GM12878 (cell line): ENCODE results near the gene GPC6. TPM values are rescaled to one million over a fixed set of nuclear protein-coding genes. Genes with fewer than 3 reads are reported as not detected.

Source experiments
- ATAC-seq: fragments of 200-7000 bp; cut with Tn5 transposase; 3 replicates; pipeline ENCODE4 v1.9.1; 2020; ENCODE audit warnings: mild to moderate bottlenecking, moderate library complexity
- BruUV-seq: library from RNA; stranded (reverse); fragments of 400-500 nt; replicated peaks from 2 replicates; lab custom pipeline; 2021; lab: Mats Ljungman, UMichigan
- CTCF ChIA-PET: fragments of 300-600 bp; sonication (Branson Sonifier 250); formaldehyde crosslinking; extraction: SDS; loops from one replicate; lab custom pipeline; 2021; ENCODE audit warnings: inconsistent platforms; lab: Yijun Ruan, JAX
- POLR2A ChIA-PET: fragments of 350-600 bp; formaldehyde crosslinking; extraction: SDS; loops from one replicate; lab custom pipeline; 2021; ENCODE audit warnings: inconsistent platforms; lab: Charles Lee
- RAD21 ChIA-PET: fragments of 300-600 bp; sonication (Branson Sonifier 250); formaldehyde crosslinking; loops from one replicate; lab custom pipeline; 2023; ENCODE audit warnings: antibody characterized with exemption; ENCODE audit not compliant: unreplicated experiment; lab: Charles Lee
- SMC1A ChIA-PET: fragments of 300-600 bp; sonication (Branson Sonifier 250); formaldehyde crosslinking; loops from one replicate; lab custom pipeline; 2023; ENCODE audit not compliant: unreplicated experiment, uncharacterized antibody; lab: Charles Lee
- DNase-seq: peaks from one replicate; pipeline ENCODE4 v3.0.0-alpha.2; 2011; ENCODE audit warnings: low read depth, low spot score
- FAIRE-seq: peaks from 3 replicates; lab custom pipeline; 2011; peaks lifted over from hg19 to GRCh38; lab: Jason Lieb, UNC
- H2AFZ ChIP-seq: 2 replicates; pipeline ENCODE4 v1.6.0; 2011; ENCODE audit warnings: low read depth, low read length, control low read depth; ENCODE audit not compliant: control insufficient read depth
- H3K27ac ChIP-seq: 2 replicates; pipeline ENCODE4 v1.5.1; 2011; ENCODE audit warnings: control low read depth; ENCODE audit not compliant: control insufficient read depth, insufficient read depth
- H3K27me3 ChIP-seq, 2 experiments: replicated peaks in 1 of 2; 2 replicates each; pipeline versions ENCODE4 v1.6.0 to v1.6.1; 2011; ENCODE audit warnings: low read length in 1 of 2; ENCODE audit not compliant: control insufficient read depth in 2 of 2, insufficient read depth in 2 of 2
- H3K36me3 ChIP-seq, 2 experiments: 2 replicates each; pipeline ENCODE4 v1.5.1; 2011; ENCODE audit warnings: low read length in 1 of 2; ENCODE audit not compliant: control insufficient read depth in 2 of 2, insufficient read depth in 2 of 2
- H3K4me1 ChIP-seq: 2 replicates; pipeline ENCODE4 v1.6.1; 2011; ENCODE audit warnings: mild to moderate bottlenecking, low read length, moderate library complexity, mixed read lengths; ENCODE audit not compliant: control insufficient read depth, insufficient read depth
- H3K4me2 ChIP-seq: 2 replicates; pipeline ENCODE4 v1.6.0; 2011; ENCODE audit warnings: control low read depth; ENCODE audit not compliant: control insufficient read depth, insufficient read depth
- H3K4me3 ChIP-seq: fragments of 200-600 bp; sonication (generic); 2 replicates; pipeline ENCODE4 v1.5.1; 2016
- H3K79me2 ChIP-seq: 2 replicates; pipeline ENCODE4 v1.6.0; 2011; ENCODE audit warnings: low read length; ENCODE audit not compliant: control insufficient read depth, insufficient read depth
- H3K9ac ChIP-seq: 2 replicates; pipeline ENCODE4 v1.8.0; 2011; ENCODE audit warnings: low read length, control low read depth, mixed read lengths; ENCODE audit not compliant: control insufficient read depth, insufficient read depth
- H3K9me3 ChIP-seq: replicated peaks from 3 replicates; pipeline ENCODE4 v1.5.1; 2011; ENCODE audit warnings: mild to moderate bottlenecking, low read length; ENCODE audit not compliant: control insufficient read depth, insufficient read depth
- H4K20me1 ChIP-seq: 2 replicates; pipeline ENCODE4 v1.6.0; 2011; ENCODE audit not compliant: control insufficient read depth, insufficient read depth
- BRCA1 ChIP-seq: IDR thresholded peaks from 2 replicates; pipeline ENCODE4 v1.6.1; 2011; ENCODE audit warnings: low read depth, low read length, improper control_type of control experiment
- CUX1 ChIP-seq: IDR thresholded peaks from 2 replicates; pipeline ENCODE4 v1.6.1; 2012; ENCODE audit warnings: improper control_type of control experiment, low read depth, low read length; ENCODE audit not compliant: insufficient replicate concordance
- GABPA ChIP-seq: IDR thresholded peaks from 2 replicates; pipeline ENCODE4 v1.6.1; 2014; ENCODE audit warnings: antibody characterized with exemption, low read depth, mild to moderate bottlenecking, inconsistent platforms
- HDAC2 ChIP-seq: fragments of 200-600 bp; sonication (generic); IDR thresholded peaks from 2 replicates; pipeline ENCODE4 v1.6.1; 2017
- IKZF2 ChIP-seq, 2 experiments: fragments of 450-650 bp; IDR thresholded peaks; 2 replicates each; pipeline ENCODE4 v1.6.1; 2017; ENCODE audit warnings: mild to moderate bottlenecking in 2 of 2, moderate library complexity in 2 of 2
- JUNB ChIP-seq: IDR thresholded peaks from 2 replicates; pipeline ENCODE4 v1.6.1; 2016; ENCODE audit warnings: antibody characterized with exemption, mild to moderate bottlenecking
- PAX5 ChIP-seq: IDR thresholded peaks from 2 replicates; pipeline ENCODE4 v1.6.1; 2011; ENCODE audit warnings: low read depth, low read length, borderline replicate concordance
- PML ChIP-seq: IDR thresholded peaks from 2 replicates; pipeline ENCODE4 v1.6.1; 2012; ENCODE audit warnings: low read length, inconsistent platforms
- RUNX3 ChIP-seq: IDR thresholded peaks from 2 replicates; pipeline ENCODE4 v1.6.1; 2012; ENCODE audit warnings: low read length, inconsistent platforms
- SIX5 ChIP-seq: IDR thresholded peaks from 2 replicates; pipeline ENCODE4 v1.6.1; 2011; ENCODE audit warnings: mild to moderate bottlenecking, low read depth, low read length, moderate library complexity; ENCODE audit not compliant: severe bottlenecking
- WRNIP1 ChIP-seq: IDR thresholded peaks from 2 replicates; pipeline ENCODE4 v1.6.1; 2011; ENCODE audit warnings: low read depth, low read length, improper control_type of control experiment, borderline replicate concordance
- ZNF592 ChIP-seq: fragments of 450-650 bp; IDR thresholded peaks from 2 replicates; pipeline ENCODE4 v1.6.1; 2017; ENCODE audit warnings: mild to moderate bottlenecking, moderate library complexity
- whole genome bisulfite sequencing: methylation state at CpG from one replicate; pipeline ENCODE4 v1.1.6; 2016; ENCODE audit warnings: low lambda C conversion rate; ENCODE audit not compliant: insufficient replicate concordance, insufficient coverage; ENCODE audit errors: missing lambda C conversion rate; 5-methylcytosine and 5-hydroxymethylcytosine counted together
- in situ Hi-C: fragments of 300-500 bp; cut with MboI; formaldehyde crosslinking; loops from 9 replicates; pipeline ENCODE4 v1.14.3; 2018; ENCODE audit warnings: mixed read lengths
- intact Hi-C: fragments of 100-400 bp; cut with micrococcal nuclease; formaldehyde crosslinking; loops from one replicate; pipeline ENCODE4 v1.14.2; 2022; ENCODE audit not compliant: unreplicated experiment
- polyA plus RNA-seq, 11 experiments: library from polyadenylated mRNA; depleted of rRNA in 4 of 11; unstranded in 6 of 11; stranded (reverse) in 5 of 11; fragments of >200 nt; fragmentation: Nextera tagmentation in 4 of 11; fragmentation: Illumina TruSeq in 1 of 11; extraction: Ambion mirVana in 4 of 11; extraction: Trizol in 1 of 11; gene quantifications; 1 replicate in 1 of 11; 2 replicates in 10 of 11; pipeline versions ENCODE4 v1.2.1 to v1.2.3, GENCODE V29; 2011 to 2016; ENCODE audit warnings: inconsistent platforms in 2 of 11, missing spikeins in 2 of 11, low read depth in 1 of 11
- total RNA-seq, 4 experiments: library from RNA; depleted of rRNA in 3 of 4; stranded (reverse); fragments of >200 nt in 3 of 4; fragmentation: Illumina TruSeq in 1 of 4; extraction: Trizol in 1 of 4; gene quantifications; 2 replicates each; pipeline versions ENCODE4 v1.2.1 to v1.2.3, GENCODE V29; 2013 to 2021

GPC6 gene
- total and polyA plus RNA-seq, 10 of the 15 experiments (the other 5 are each of a cell fraction or from before 2014, with no cell fraction given) = 0.03 to 0.04 (median 0.03) TPM; not detected in 7

GRCh38 chr13:93262729-93263345 is 36.2 kb downstream of the GPC6 start:
- TF ChIP-seq PML = no peak
- no peak for TF ChIP-seq BRCA1
- TF ChIP-seq SIX5 = no peak
- no peak for TF ChIP-seq WRNIP1
- no peak for TF ChIP-seq GABPA
- no peak for TF ChIP-seq IKZF2 (IDR thresholded peaks at IDR 0.05)
- TF ChIP-seq HDAC2 = no peak
- TF ChIP-seq JUNB = no peak
- no peak for TF ChIP-seq RUNX3
- TF ChIP-seq PAX5 = no peak
- TF ChIP-seq ZNF592 = no peak
- no peak for TF ChIP-seq CUX1
- Histone ChIP-seq H3K4me3 (no peak overlapping the region), H3K9me3 (no peaks in the 10 kb centered on the region), H4K20me1 (no peaks in the 10 kb centered on the region), H3K4me1 (no peaks in the 10 kb centered on the region), H3K9ac (no peak overlapping the region), H3K4me2 (no peak overlapping the region), H3K27me3 (no peaks in the 10 kb centered on the region), H2AFZ (no peak overlapping the region), H3K79me2 (no peaks in the 10 kb centered on the region), H3K36me3 (no peaks in the 10 kb centered on the region), H3K27ac (no peak overlapping the region)
- DNase-seq (no peak), ATAC-seq (no peak), FAIRE-seq (no peak)
- 0% methylated on average over 2 of the region's 2 CpGs for WGBS
- ChIA-PET RAD21 (no interaction called here), SMC1A (no interaction called here), POLR2A (no interaction called here), CTCF (interaction anchor here (1.4 kb wide), 1 partner anchor 9 kb away, joined by 4 read pairs; no protein-coding TSS in a partner anchor)
- intact Hi-C loops (no loop called here), in situ Hi-C loops (no loop called here)
- BruUV-seq = no TSS peak
